ENCODE results near the gene CHPF2. TPM values are rescaled to one million over a fixed set of nuclear protein-coding genes. Genes with fewer than 3 reads are reported as not detected.

Gene CHPF2
- total and polyA plus RNA-seq, 9 donors: 20.1 to 32.6 (median 22.6) TPM

- Histone ChIP-seq H3K4me1 (ENCODE audit: control insufficient read depth, insufficient read depth, low read length) (peaks cover 29% of the 10 kb centered on the region), H3K36me3 (ENCODE audit: control insufficient read depth, insufficient read depth, low read length) (peaks cover 37% of the 10 kb centered on the region), H3K4me3 (ENCODE audit: low read length) (peak overlapping the region; percentile 91), H3K27me3 (ENCODE audit: control insufficient read depth, insufficient read depth, low read length) (no peaks in the 10 kb centered on the region), H3K27ac (ENCODE audit: low read length) (peak overlapping the region; percentile 74), H3K9me3 (replicated peaks; ENCODE audit: control insufficient read depth, low read depth, low read length) (no peaks in the 10 kb centered on the region)
- peak; percentile 43 for DNase-seq
- WGBS (ENCODE audit: insufficient coverage): 3% methylated on average over 26 of the region's 36 CpGs
Observed at GRCh38 chr7:151232917-151233701, 826 bp downstream of the CHPF2 start.

DNA sequence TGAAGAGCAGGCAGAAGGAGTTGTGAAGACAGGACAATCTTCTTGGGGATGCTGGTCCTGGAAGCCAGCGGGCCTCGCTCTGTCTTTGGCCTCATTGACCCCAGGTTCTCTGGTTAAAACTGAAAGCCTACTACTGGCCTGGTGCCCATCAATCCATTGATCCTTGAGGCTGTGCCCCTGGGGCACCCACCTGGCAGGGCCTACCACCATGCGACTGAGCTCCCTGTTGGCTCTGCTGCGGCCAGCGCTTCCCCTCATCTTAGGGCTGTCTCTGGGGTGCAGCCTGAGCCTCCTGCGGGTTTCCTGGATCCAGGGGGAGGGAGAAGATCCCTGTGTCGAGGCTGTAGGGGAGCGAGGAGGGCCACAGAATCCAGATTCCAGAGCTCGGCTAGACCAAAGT is 1.5 kb downstream of the CHPF2 start:
- no peak for DNase-seq
- no peaks in the 10 kb centered on the region for H3K27me3 ChIP-seq (ENCODE audit: control insufficient read depth, insufficient read depth, low read length)
- peaks cover 44% of the 10 kb centered on the region for H3K36me3 ChIP-seq (ENCODE audit: control insufficient read depth, insufficient read depth, low read length)
- 71% methylated on average over 6 of the region's 9 CpGs for WGBS (ENCODE audit: insufficient coverage)
- no peak overlapping the region for H3K4me3 ChIP-seq (ENCODE audit: low read length)
- no peaks in the 10 kb centered on the region for H3K9me3 ChIP-seq (replicated peaks; ENCODE audit: control insufficient read depth, low read depth, low read length)
- H3K4me1 ChIP-seq (ENCODE audit: control insufficient read depth, insufficient read depth, low read length): peaks cover 29% of the 10 kb centered on the region
- no peak overlapping the region for H3K27ac ChIP-seq (ENCODE audit: low read length)

GRCh38 chr7:151235091-151235787 is 3.0 kb downstream of the CHPF2 start:
- Histone ChIP-seq H3K36me3 (ENCODE audit: control insufficient read depth, insufficient read depth, low read length) (peaks cover 59% of the 10 kb centered on the region), H3K9me3 (replicated peaks; ENCODE audit: control insufficient read depth, low read depth, low read length) (no peaks in the 10 kb centered on the region), H3K4me3 (ENCODE audit: low read length) (no peak overlapping the region), H3K4me1 (ENCODE audit: control insufficient read depth, insufficient read depth, low read length) (peaks cover 29% of the 10 kb centered on the region), H3K27ac (ENCODE audit: low read length) (no peak overlapping the region), H3K27me3 (ENCODE audit: control insufficient read depth, insufficient read depth, low read length) (no peaks in the 10 kb centered on the region)
- DNase-seq: no peak
- WGBS (ENCODE audit: insufficient coverage): 88% methylated on average over 22 of the region's 28 CpGs

- Histone ChIP-seq H3K4me1 (ENCODE audit: control insufficient read depth, insufficient read depth, low read length) (peaks cover 31% of the 10 kb centered on the region), H3K27ac (ENCODE audit: low read length) (no peak overlapping the region), H3K36me3 (ENCODE audit: control insufficient read depth, insufficient read depth, low read length) (peaks cover 70% of the 10 kb centered on the region), H3K4me3 (ENCODE audit: low read length) (no peak overlapping the region), H3K27me3 (ENCODE audit: control insufficient read depth, insufficient read depth, low read length) (no peaks in the 10 kb centered on the region), H3K9me3 (replicated peaks; ENCODE audit: control insufficient read depth, low read depth, low read length) (no peaks in the 10 kb centered on the region)
- no peak for DNase-seq
- 81% methylated on average over 12 of the region's 13 CpGs for WGBS (ENCODE audit: insufficient coverage)
Observed at GRCh38 chr7:151236406-151236805, 4.1 kb downstream of the CHPF2 start.

- Histone ChIP-seq H3K4me1 (ENCODE audit: control insufficient read depth, insufficient read depth, low read length) (peaks cover 26% of the 10 kb centered on the region), H3K27ac (ENCODE audit: low read length) (no peak overlapping the region), H3K9me3 (replicated peaks; ENCODE audit: control insufficient read depth, low read depth, low read length) (no peaks in the 10 kb centered on the region), H3K4me3 (ENCODE audit: low read length) (no peak overlapping the region), H3K27me3 (ENCODE audit: control insufficient read depth, insufficient read depth, low read length) (no peaks in the 10 kb centered on the region), H3K36me3 (ENCODE audit: control insufficient read depth, insufficient read depth, low read length) (peaks cover 81% of the 10 kb centered on the region)
- 82% methylated on average over 40 of the region's 44 CpGs for WGBS (ENCODE audit: insufficient coverage)
- no peak for DNase-seq
Observed at GRCh38 chr7:151237244-151238189, 5.2 kb downstream of the CHPF2 start.

GRCh38 chr7:151238190-151238810 is 6.0 kb downstream of the CHPF2 start:
- H3K36me3 ChIP-seq (ENCODE audit: control insufficient read depth, insufficient read depth, low read length): peaks cover 87% of the 10 kb centered on the region
- WGBS (ENCODE audit: insufficient coverage): 69% methylated on average over 11 of the region's 17 CpGs
- H3K27ac ChIP-seq (ENCODE audit: low read length): no peak overlapping the region
- peaks cover 24% of the 10 kb centered on the region for H3K4me1 ChIP-seq (ENCODE audit: control insufficient read depth, insufficient read depth, low read length)
- DNase-seq: no peak
- H3K9me3 ChIP-seq (replicated peaks; ENCODE audit: control insufficient read depth, low read depth, low read length): no peaks in the 10 kb centered on the region
- no peak overlapping the region for H3K4me3 ChIP-seq (ENCODE audit: low read length)
- no peaks in the 10 kb centered on the region for H3K27me3 ChIP-seq (ENCODE audit: control insufficient read depth, insufficient read depth, low read length)

GRCh38 chr7:151238924-151239836 is 6.9 kb downstream of the CHPF2 start:
- WGBS (ENCODE audit: insufficient coverage): 77% methylated on average over 21 of the region's 25 CpGs
- no peak for DNase-seq
- Histone ChIP-seq H3K4me1 (ENCODE audit: control insufficient read depth, insufficient read depth, low read length) (peaks cover 25% of the 10 kb centered on the region), H3K4me3 (ENCODE audit: low read length) (no peak overlapping the region), H3K36me3 (ENCODE audit: control insufficient read depth, insufficient read depth, low read length) (peaks cover 86% of the 10 kb centered on the region), H3K9me3 (replicated peaks; ENCODE audit: control insufficient read depth, low read depth, low read length) (no peaks in the 10 kb centered on the region), H3K27me3 (ENCODE audit: control insufficient read depth, insufficient read depth, low read length) (no peaks in the 10 kb centered on the region), H3K27ac (ENCODE audit: low read length) (no peak overlapping the region)

DNA sequence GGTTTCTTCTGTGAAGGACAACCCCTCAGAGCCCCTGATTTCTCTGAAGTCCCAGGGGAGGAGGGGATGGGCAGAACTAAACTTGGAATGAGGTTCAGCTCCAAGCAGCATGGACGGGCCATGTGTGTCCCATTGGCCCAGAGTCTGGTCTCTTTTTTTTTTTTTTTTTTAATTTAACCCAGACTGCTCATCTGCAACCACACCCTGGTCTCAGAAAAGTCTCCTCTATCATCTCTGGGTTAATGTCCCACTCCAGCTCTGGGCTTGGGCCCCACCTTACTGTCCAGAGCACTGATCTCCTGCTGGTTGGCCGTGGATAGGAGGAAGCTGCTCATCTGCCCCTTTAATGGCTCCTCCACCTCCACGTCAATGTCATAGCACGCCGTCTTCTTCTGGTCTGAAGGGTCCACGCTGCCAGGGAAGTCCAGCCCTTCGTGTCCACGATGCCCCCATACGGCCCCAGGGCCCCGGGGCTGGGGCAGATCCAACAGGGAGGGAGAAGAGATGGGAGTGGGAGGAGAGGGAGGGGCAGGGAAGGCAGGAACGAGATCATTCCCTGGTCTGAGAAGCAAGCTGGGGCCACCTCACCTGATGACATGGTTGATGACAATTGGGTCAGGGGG is 7.7 kb downstream of the CHPF2 start:
- H3K27me3 ChIP-seq (ENCODE audit: control insufficient read depth, insufficient read depth, low read length): peaks cover 4% of the 10 kb centered on the region
- H3K9me3 ChIP-seq (replicated peaks; ENCODE audit: control insufficient read depth, low read depth, low read length): no peaks in the 10 kb centered on the region
- H3K36me3 ChIP-seq (ENCODE audit: control insufficient read depth, insufficient read depth, low read length): peaks cover 84% of the 10 kb centered on the region
- no peak for DNase-seq
- no peak overlapping the region for H3K27ac ChIP-seq (ENCODE audit: low read length)
- no peak overlapping the region for H3K4me3 ChIP-seq (ENCODE audit: low read length)
- peaks cover 32% of the 10 kb centered on the region for H3K4me1 ChIP-seq (ENCODE audit: control insufficient read depth, insufficient read depth, low read length)
- 60% methylated on average over 9 of the region's 11 CpGs for WGBS (ENCODE audit: insufficient coverage)

- Histone ChIP-seq H3K4me3 (ENCODE audit: low read length) (no peak overlapping the region), H3K27ac (ENCODE audit: low read length) (no peak overlapping the region), H3K4me1 (ENCODE audit: control insufficient read depth, insufficient read depth, low read length) (peaks cover 36% of the 10 kb centered on the region), H3K27me3 (ENCODE audit: control insufficient read depth, insufficient read depth, low read length) (peaks cover 7% of the 10 kb centered on the region), H3K36me3 (ENCODE audit: control insufficient read depth, insufficient read depth, low read length) (peaks cover 79% of the 10 kb centered on the region), H3K9me3 (replicated peaks; ENCODE audit: control insufficient read depth, low read depth, low read length) (no peaks in the 10 kb centered on the region)
- no peak for DNase-seq
- 100% methylated on average over 1 of the region's 4 CpGs for WGBS (ENCODE audit: insufficient coverage)
Observed at GRCh38 chr7:151240536-151240935, 8.3 kb downstream of the CHPF2 start.

Data from muscle of leg (tissue), 11 donors.